H9 (cell line): ENCODE results near the gene USP37. TPM values are rescaled to one million over a fixed set of nuclear protein-coding genes. Genes with fewer than 3 reads are reported as not detected.

Source experiments
- DNase-seq: peaks from one replicate; pipeline ENCODE4 v3.0.0-alpha.2; 2017
- H2AFZ ChIP-seq: one replicate; pipeline ENCODE4 v1.6.1; 2013; ENCODE audit warnings: mild to moderate bottlenecking, low read length, control low read depth, moderate library complexity
- H2AK5ac ChIP-seq: 2 replicates; pipeline ENCODE4 v1.6.1; 2013; ENCODE audit warnings: low read length, control low read depth, mixed read lengths; ENCODE audit not compliant: insufficient read length
- H2BK120ac ChIP-seq: one replicate; pipeline ENCODE4 v1.6.1; 2013; ENCODE audit warnings: low read depth, mild to moderate bottlenecking, low read length, control low read depth, inconsistent platforms; ENCODE audit not compliant: poor library complexity, severe bottlenecking
- H2BK12ac ChIP-seq: 2 replicates; pipeline ENCODE4 v1.6.1; 2013; ENCODE audit warnings: low read length, control low read depth, mixed read lengths, low read depth; ENCODE audit not compliant: insufficient read length
- H2BK15ac ChIP-seq: 2 replicates; pipeline ENCODE4 v1.6.1; 2013; ENCODE audit warnings: low read depth, low read length, control low read depth
- H2BK20ac ChIP-seq: one replicate; pipeline ENCODE4 v1.6.1; 2013; ENCODE audit warnings: low read depth, mild to moderate bottlenecking, low read length, control low read depth, inconsistent platforms; ENCODE audit not compliant: poor library complexity, severe bottlenecking
- H2BK5ac ChIP-seq: 2 replicates; pipeline ENCODE4 v1.6.1; 2013; ENCODE audit warnings: low read length, control low read depth, mixed read lengths; ENCODE audit not compliant: insufficient read length
- H3K14ac ChIP-seq: 2 replicates; pipeline ENCODE4 v1.6.1; 2013; ENCODE audit warnings: low read length, control low read depth; ENCODE audit not compliant: insufficient read depth
- H3K18ac ChIP-seq: 2 replicates; pipeline ENCODE4 v1.6.1; 2013; ENCODE audit warnings: low read depth, mild to moderate bottlenecking, mixed read lengths, low read length, control low read depth; ENCODE audit not compliant: insufficient read length
- H3K23ac ChIP-seq: 2 replicates; pipeline ENCODE4 v1.6.1; 2013; ENCODE audit warnings: low read length, control low read depth, mixed read lengths, low read depth; ENCODE audit not compliant: insufficient read length
- H3K23me2 ChIP-seq: 2 replicates; pipeline ENCODE4 v1.6.1; 2013; ENCODE audit warnings: low read depth, mild to moderate bottlenecking, mixed read lengths, low read length, control low read depth; ENCODE audit not compliant: insufficient read length, poor library complexity, severe bottlenecking
- H3K27ac ChIP-seq: 2 replicates; pipeline ENCODE4 v1.5.1; 2013; ENCODE audit warnings: low read length, control low read depth, mixed read lengths, low read depth; ENCODE audit not compliant: insufficient read length
- H3K27me3 ChIP-seq: 2 replicates; pipeline ENCODE4 v1.6.1; 2013; ENCODE audit warnings: low read length, control low read depth, inconsistent platforms; ENCODE audit not compliant: insufficient read depth
- H3K4ac ChIP-seq: 2 replicates; pipeline ENCODE4 v1.6.1; 2013; ENCODE audit warnings: low read depth, mild to moderate bottlenecking, control low read depth, inconsistent platforms, low read length, moderate library complexity
- H3K4me1 ChIP-seq: 2 replicates; pipeline ENCODE4 v1.6.1; 2013; ENCODE audit warnings: low read length, control low read depth, inconsistent platforms; ENCODE audit not compliant: insufficient read depth
- H3K4me2 ChIP-seq: 2 replicates; pipeline ENCODE4 v1.6.1; 2013; ENCODE audit warnings: low read length, control low read depth, mixed read lengths; ENCODE audit not compliant: insufficient read length, insufficient read depth
- H3K56ac ChIP-seq: 2 replicates; pipeline ENCODE4 v1.6.1; 2013; ENCODE audit warnings: low read depth, mild to moderate bottlenecking, mixed read lengths, low read length, control low read depth; ENCODE audit not compliant: insufficient read length
- H3K79me1 ChIP-seq: 2 replicates; pipeline ENCODE4 v1.6.1; 2013; ENCODE audit warnings: low read depth, mild to moderate bottlenecking, moderate library complexity, low read length, control low read depth, inconsistent platforms; ENCODE audit not compliant: insufficient read depth, poor library complexity, severe bottlenecking
- H3K79me2 ChIP-seq: 2 replicates; pipeline ENCODE4 v1.6.1; 2013; ENCODE audit warnings: low read length, control low read depth, inconsistent platforms; ENCODE audit not compliant: insufficient read depth
- H3K9ac ChIP-seq: 2 replicates; pipeline ENCODE4 v1.6.1; 2013; ENCODE audit warnings: low read length, control low read depth, mixed read lengths; ENCODE audit not compliant: insufficient read length; ENCODE audit errors: extremely low read depth
- H3K9me3 ChIP-seq: one replicate; pipeline ENCODE4 v1.6.1; 2013; ENCODE audit warnings: low read depth, low read length, inconsistent platforms; ENCODE audit not compliant: control insufficient read depth
- H3T11ph ChIP-seq: one replicate; pipeline ENCODE4 v1.6.1; 2013; ENCODE audit warnings: mild to moderate bottlenecking, low read length, control low read depth, inconsistent platforms
- H4K20me1 ChIP-seq: one replicate; pipeline ENCODE4 v1.6.1; 2013; ENCODE audit not compliant: control insufficient read depth, insufficient read length, insufficient read depth
- H4K5ac ChIP-seq: 2 replicates; pipeline ENCODE4 v1.6.1; 2013; ENCODE audit warnings: low read depth, mild to moderate bottlenecking, mixed read lengths, low read length, control low read depth; ENCODE audit not compliant: insufficient read length
- H4K8ac ChIP-seq: replicated peaks from 2 replicates; pipeline ENCODE4 v1.6.1; 2013; ENCODE audit warnings: low read length, control low read depth, mixed read lengths, low read depth; ENCODE audit not compliant: insufficient read length
- H4K91ac ChIP-seq: 2 replicates; pipeline ENCODE4 v1.6.1; 2013; ENCODE audit warnings: low read depth, mild to moderate bottlenecking, moderate library complexity, mixed read lengths, low read length, control low read depth; ENCODE audit not compliant: insufficient read length
- H3K27ac Mint-ChIP-seq, 3 experiments: 2 replicates in 2 of 3; 3 replicates in 1 of 3; pipeline ENCODE4 v1.8.0; 2020 to 2021; ENCODE audit warnings: mixed read lengths in 3 of 3, mild to moderate bottlenecking in 1 of 3, moderate library complexity in 1 of 3
- H3K27me3 Mint-ChIP-seq: 2 replicates; pipeline ENCODE4 v1.8.0; 2021; ENCODE audit warnings: low read depth, mild to moderate bottlenecking, moderate library complexity, mixed read lengths
- H3K36me3 Mint-ChIP-seq, 3 experiments: 2 replicates in 2 of 3; 3 replicates in 1 of 3; pipeline ENCODE4 v1.8.0; 2020 to 2021; ENCODE audit warnings: low read depth in 3 of 3, mixed read lengths in 3 of 3; ENCODE audit not compliant: insufficient read depth in 1 of 3
- H3K4me1 Mint-ChIP-seq, 2 experiments: 2 replicates each; pipeline ENCODE4 v1.8.0; 2020; ENCODE audit warnings: mixed read lengths in 2 of 2
- H3K4me3 Mint-ChIP-seq, 2 experiments: 2 replicates in 1 of 2; 3 replicates in 1 of 2; pipeline ENCODE4 v1.8.0; 2020 to 2021; ENCODE audit warnings: mild to moderate bottlenecking in 2 of 2, mixed read lengths in 2 of 2, moderate library complexity in 1 of 2
- H3K9me3 Mint-ChIP-seq, 2 experiments: 2 replicates in 1 of 2; 3 replicates in 1 of 2; pipeline ENCODE4 v1.8.0; 2020; ENCODE audit warnings: mild to moderate bottlenecking in 2 of 2, mixed read lengths in 2 of 2, moderate library complexity in 1 of 2
- WGBS: extraction: QIAGEN DNeasy Blood & Tissue Kit; methylation state at CpG from one replicate; pipeline ENCODE4 v1.1.7; 2013; ENCODE audit warnings: missing lambda C conversion rate, low lambda C conversion rate, mixed read lengths; ENCODE audit not compliant: insufficient read length; ENCODE audit errors: extremely low coverage; 5-methylcytosine and 5-hydroxymethylcytosine counted together
- total RNA-seq: library from RNA; stranded (reverse); gene quantifications from 2 replicates; pipeline ENCODE4 v1.2.1, GENCODE V29; 2021
- TF ChIP-seq, protein P1 (sequence below): fragments of 200-600 bp; sonication (generic); conservative IDR thresholded peaks from 3 replicates; pipeline ENCODE4 v1.8.0; 2021; ENCODE audit warnings: antibody characterized with exemption, mild to moderate bottlenecking

The USP37 gene
- total RNA-seq, 1 experiment from 2014 or later: 34.9 TPM

DNA sequence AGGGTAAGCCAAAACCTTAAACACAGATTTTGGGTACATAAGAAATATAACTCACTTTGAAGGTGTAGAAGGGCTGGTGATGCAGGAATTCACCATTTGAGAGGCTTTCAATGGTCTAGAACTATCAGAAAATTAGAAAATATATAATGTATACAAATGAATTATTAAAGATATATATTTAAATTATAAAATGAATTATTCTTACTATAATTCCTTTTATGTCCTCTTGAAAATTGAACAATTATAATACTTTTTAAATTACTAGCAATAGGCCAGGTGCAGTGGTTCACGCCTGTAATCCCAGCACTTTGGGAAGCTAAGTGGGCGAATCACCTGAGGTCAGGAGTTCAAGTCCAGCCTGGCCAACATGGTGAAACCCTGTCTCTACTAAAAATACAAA is 88.6 kb downstream of the USP37 start:
- WGBS: no CpG with 5 or more reads among the region's 2 CpGs
- TF ChIP-seq, protein P1, sequence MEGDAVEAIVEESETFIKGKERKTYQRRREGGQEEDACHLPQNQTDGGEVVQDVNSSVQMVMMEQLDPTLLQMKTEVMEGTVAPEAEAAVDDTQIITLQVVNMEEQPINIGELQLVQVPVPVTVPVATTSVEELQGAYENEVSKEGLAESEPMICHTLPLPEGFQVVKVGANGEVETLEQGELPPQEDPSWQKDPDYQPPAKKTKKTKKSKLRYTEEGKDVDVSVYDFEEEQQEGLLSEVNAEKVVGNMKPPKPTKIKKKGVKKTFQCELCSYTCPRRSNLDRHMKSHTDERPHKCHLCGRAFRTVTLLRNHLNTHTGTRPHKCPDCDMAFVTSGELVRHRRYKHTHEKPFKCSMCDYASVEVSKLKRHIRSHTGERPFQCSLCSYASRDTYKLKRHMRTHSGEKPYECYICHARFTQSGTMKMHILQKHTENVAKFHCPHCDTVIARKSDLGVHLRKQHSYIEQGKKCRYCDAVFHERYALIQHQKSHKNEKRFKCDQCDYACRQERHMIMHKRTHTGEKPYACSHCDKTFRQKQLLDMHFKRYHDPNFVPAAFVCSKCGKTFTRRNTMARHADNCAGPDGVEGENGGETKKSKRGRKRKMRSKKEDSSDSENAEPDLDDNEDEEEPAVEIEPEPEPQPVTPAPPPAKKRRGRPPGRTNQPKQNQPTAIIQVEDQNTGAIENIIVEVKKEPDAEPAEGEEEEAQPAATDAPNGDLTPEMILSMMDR: no peak

More for the DNA sequence above, 88.6 kb downstream of the USP37 start:
- H2AK5ac ChIP-seq: no peak overlapping the region
- H2BK20ac ChIP-seq: no peak overlapping the region
- H3K79me1 ChIP-seq: no peaks in the 10 kb centered on the region
- H4K20me1 ChIP-seq: no peaks in the 10 kb centered on the region
- Mint-ChIP-seq H3K4me1 (no peaks in the 10 kb centered on the region), H3K27ac (no peak overlapping the region), H3K4me3 (no peak overlapping the region), H3K36me3 (peaks cover 4 to 69% (median 61%) of the 10 kb centered on the region in 3 experiments; a peak in 6 of 7 replicates), H3K9me3 (no peaks in the 10 kb centered on the region), H3K27me3 (no peaks in the 10 kb centered on the region)
- H3K79me2 ChIP-seq: no peaks in the 10 kb centered on the region
- no peak overlapping the region for H4K5ac ChIP-seq
- H3K27me3 ChIP-seq: no peaks in the 10 kb centered on the region
- no peak overlapping the region for H3K14ac ChIP-seq
- no peak overlapping the region for H3K4ac ChIP-seq
- no peak overlapping the region for H3T11ph ChIP-seq
- H4K8ac ChIP-seq: no peak overlapping the region
- H3K18ac ChIP-seq: no peak overlapping the region
- no peak overlapping the region for H2AFZ ChIP-seq
- H3K56ac ChIP-seq: no peak overlapping the region
- H3K27ac ChIP-seq: no peak overlapping the region
- H2BK15ac ChIP-seq: no peak overlapping the region
- no peaks in the 10 kb centered on the region for H3K9me3 ChIP-seq
- no peak overlapping the region for H3K4me2 ChIP-seq
- H2BK12ac ChIP-seq: no peak overlapping the region
- no peak overlapping the region for H3K9ac ChIP-seq
- H3K23ac ChIP-seq: no peak overlapping the region
- no peaks in the 10 kb centered on the region for H3K4me1 ChIP-seq
- H2BK120ac ChIP-seq: no peak overlapping the region
- H4K91ac ChIP-seq: no peak overlapping the region
- no peak for DNase-seq
- H3K23me2 ChIP-seq: no peaks in the 10 kb centered on the region
- H2BK5ac ChIP-seq: no peak overlapping the region
